Spinal cord (tissue), 10 donors: ENCODE measurements around the gene USP16. TPM values are rescaled to one million over a fixed set of nuclear protein-coding genes. Genes with fewer than 3 reads are reported as not detected.
"Not testable (repeated sequence)": the region's sequence is repeated elsewhere in the genome, so short reads cannot be mapped to it uniquely, and the experiment has no call there.

Experiments
- DNase-seq, 6 donors: peaks; one replicate each; pipeline versions ENCODE4 v3.0.0 to v3.0.0-alpha.2; 2013 to 2015; ENCODE audit warnings: low spot score in 6 of 6, low read depth in 4 of 6
- H3K27ac ChIP-seq: one replicate; pipeline ENCODE4 v1.5.1; 2013; ENCODE audit warnings: low read depth, low read length, control low read depth
- H3K27me3 ChIP-seq: one replicate; pipeline ENCODE4 v1.6.1; 2013; ENCODE audit warnings: low read length; ENCODE audit not compliant: control insufficient read depth, insufficient read depth
- H3K36me3 ChIP-seq: one replicate; pipeline ENCODE4 v1.6.1; 2013; ENCODE audit warnings: low read length; ENCODE audit not compliant: control insufficient read depth, insufficient read depth
- H3K4me1 ChIP-seq: one replicate; pipeline ENCODE4 v1.6.1; 2013; ENCODE audit warnings: low read length; ENCODE audit not compliant: control insufficient read depth, insufficient read depth
- H3K4me3 ChIP-seq: one replicate; pipeline ENCODE4 v1.5.1; 2013; ENCODE audit warnings: low read depth, low read length, control low read depth
- H3K9me3 ChIP-seq: one replicate; pipeline ENCODE4 v1.6.1; 2013; ENCODE audit warnings: low read length; ENCODE audit not compliant: control insufficient read depth, insufficient read depth
- whole genome bisulfite sequencing: methylation state at CpG from one replicate; pipeline ENCODE4 v1.1.5; 2013; ENCODE audit warnings: missing lambda C conversion rate; ENCODE audit not compliant: insufficient coverage; 5-methylcytosine and 5-hydroxymethylcytosine counted together
- polyA plus RNA-seq, 2 donors: library from polyadenylated mRNA; unstranded; fragments of 120-200 nt; gene quantifications; one replicate each; pipeline ENCODE4 v1.2.1, GENCODE V29; 2013; ENCODE audit not compliant: insufficient read length in 2 of 2
- total RNA-seq, 2 donors: library from RNA; depleted of rRNA in 1 of 2; stranded (reverse); fragments of 120-200 nt in 1 of 2; fragments of >200 nt in 1 of 2; gene quantifications; one replicate each; pipeline versions ENCODE4 v1.2.3 to v1.2.4, GENCODE V29; 2013 to 2014
- donor health status: healthy.

USP16 gene
- total and polyA plus RNA-seq, 4 donors, result 41.4 to 52.2 (median 49.0) TPM

DNA sequence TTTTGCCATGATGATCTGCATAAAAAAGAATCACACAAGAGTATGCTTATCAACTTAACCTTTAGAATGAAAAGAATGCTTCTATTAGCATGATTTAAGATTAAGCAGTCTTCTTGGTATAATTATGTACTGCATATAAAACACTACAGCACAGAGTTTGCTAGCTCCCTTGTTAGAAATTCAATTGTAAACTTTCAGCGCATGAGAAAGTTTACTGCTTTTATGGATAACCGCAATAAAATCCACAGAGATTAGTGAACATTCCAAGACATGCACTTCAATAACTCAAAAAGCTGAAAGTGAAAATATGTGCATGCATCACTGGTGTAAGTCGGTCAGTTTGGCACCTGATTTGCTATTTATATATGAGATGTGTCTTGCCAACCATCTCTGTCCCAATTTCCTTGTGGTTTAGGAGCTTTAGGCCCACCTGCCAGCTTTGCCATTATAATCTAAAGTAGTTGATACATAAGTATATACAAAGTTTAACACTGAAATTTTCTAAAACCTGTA is 32.1 kb downstream of the USP16 start:
- no peak overlapping the region for H3K4me3 ChIP-seq
- DNase-seq, result no peak
- H3K27ac ChIP-seq, result no peak overlapping the region
- H3K27me3 ChIP-seq, result no peaks in the 10 kb centered on the region
- peaks cover 33% of the 10 kb centered on the region for H3K36me3 ChIP-seq
- H3K9me3 ChIP-seq, result no peaks in the 10 kb centered on the region
- no CpG with 5 or more reads among the region's 3 CpGs for WGBS
- no peaks in the 10 kb centered on the region for H3K4me1 ChIP-seq

DNA sequence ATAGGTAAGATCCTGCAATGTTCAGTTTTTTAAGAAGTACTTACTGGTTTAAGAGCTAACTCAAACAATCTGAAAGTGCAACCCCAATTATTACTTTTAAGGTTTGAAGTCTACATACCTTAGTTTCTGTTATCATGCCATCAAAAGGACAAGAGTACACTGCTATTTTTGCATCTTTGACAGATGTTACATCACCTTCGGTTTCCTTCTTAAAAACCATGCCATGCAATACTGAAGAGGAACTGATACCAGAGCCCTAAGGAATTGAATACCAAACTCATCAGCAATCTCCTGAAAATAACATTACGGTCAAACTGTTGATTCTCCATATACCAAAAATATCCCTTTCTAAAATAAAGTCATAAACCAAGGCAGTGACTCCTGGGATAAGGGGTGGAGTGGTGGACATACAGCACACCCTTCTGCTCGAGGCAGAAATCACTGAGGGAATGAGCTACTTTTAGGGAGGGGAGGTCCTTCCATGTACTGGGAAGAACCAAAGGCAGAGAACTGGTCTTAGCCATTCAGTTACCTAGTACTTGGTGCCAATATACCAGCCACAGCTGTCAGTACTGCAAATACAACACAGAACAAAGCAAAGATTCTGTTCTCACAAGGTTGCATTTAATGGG is 40.5 kb downstream of the USP16 start:
- peaks cover 36% of the 10 kb centered on the region for H3K36me3 ChIP-seq
- H3K4me1 ChIP-seq, result no peaks in the 10 kb centered on the region
- no peak for DNase-seq
- no peaks in the 10 kb centered on the region for H3K27me3 ChIP-seq
- H3K4me3 ChIP-seq, result no peak overlapping the region
- 79% methylated on average over 2 of the region's 3 CpGs for WGBS
- H3K9me3 ChIP-seq, result no peaks in the 10 kb centered on the region
- H3K27ac ChIP-seq, result no peak overlapping the region

DNA sequence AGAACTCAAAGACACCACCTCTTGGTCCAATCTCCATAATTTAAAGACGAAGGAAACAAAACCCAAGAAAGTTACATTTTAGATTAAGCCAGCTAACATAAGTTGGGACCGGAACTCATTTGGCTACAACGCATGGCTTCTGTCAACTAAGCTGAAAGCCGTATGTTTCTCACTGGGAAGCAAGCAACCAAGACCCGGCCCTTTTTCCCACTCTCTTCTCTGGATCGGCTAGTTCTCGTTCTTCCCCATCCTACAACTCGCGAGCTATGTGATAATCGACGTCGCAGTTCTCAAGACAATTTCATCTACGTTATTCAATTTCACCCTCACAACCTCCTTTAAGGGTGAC is 48.4 kb downstream of the USP16 start:
- Histone ChIP-seq H3K27ac (peak overlapping the region; percentile 96), H3K27me3 (no peaks in the 10 kb centered on the region), H3K4me3 (peak overlapping the region; percentile 98), H3K4me1 (peaks cover 10% of the 10 kb centered on the region), H3K9me3 (no peaks in the 10 kb centered on the region), H3K36me3 (peaks cover 5% of the 10 kb centered on the region)
- no peak for DNase-seq
- WGBS, result 0% methylated on average over 13 of the region's 13 CpGs

DNA sequence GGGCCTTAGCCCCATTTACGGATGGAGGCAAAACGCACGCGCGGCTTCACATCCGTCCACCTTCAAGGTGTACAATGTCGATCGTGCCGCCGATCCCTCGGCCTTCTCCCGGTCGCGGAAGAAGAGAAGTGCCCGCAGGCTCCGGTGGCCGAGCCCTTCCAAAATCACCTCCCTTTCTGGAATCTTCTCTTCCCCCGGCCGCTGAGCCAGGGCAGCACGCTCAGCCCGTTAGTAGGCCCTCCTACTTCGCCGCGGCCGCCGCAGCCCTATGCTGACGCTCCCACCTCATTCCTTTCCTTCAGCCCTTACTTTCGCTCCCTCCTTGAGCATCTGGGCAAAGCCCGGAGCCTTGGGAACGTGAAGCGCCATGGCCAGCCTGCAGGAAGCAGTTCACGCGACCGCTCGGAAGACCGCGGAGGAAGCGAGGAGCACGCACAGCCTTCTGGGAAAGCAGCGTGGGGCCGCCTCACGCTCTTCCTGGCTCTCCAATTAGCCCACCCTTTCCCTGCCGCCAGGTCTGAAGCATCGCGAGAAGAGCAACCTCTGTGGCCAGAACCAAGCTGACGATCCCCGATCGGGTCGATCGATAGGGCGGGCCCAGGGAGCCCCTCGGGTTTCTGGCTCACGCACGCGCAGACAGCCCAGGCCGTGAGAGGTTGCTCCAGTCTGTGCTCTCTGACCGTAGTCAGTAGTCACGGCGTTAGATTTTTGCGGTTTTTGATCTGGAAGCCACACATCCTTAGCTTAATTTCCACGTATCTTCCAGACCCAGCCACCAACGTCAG is 48.9 kb downstream of the USP16 start, which contains the start of gene CCT8:
Gene CCT8 (minus strand): TSS at position 427 of the 785 bp plus-strand sequence. CDS start 58 bp downstream, at position 369.
- Histone ChIP-seq H3K4me3 (peak within 1 kb of the TSS; percentile 98), H3K36me3 (peaks cover 3% of the 10 kb centered on the region), H3K9me3 (no peaks in the 10 kb centered on the region), H3K27ac (peak within 1 kb of the TSS; percentile 96), H3K4me1 (peaks cover 10% of the 10 kb centered on the region), H3K27me3 (no peaks in the 10 kb centered on the region)
- DNase-seq, result peak; percentile 96 to 100 (median 100)
- 0% methylated on average over 62 of the region's 62 CpGs for WGBS

DNA sequence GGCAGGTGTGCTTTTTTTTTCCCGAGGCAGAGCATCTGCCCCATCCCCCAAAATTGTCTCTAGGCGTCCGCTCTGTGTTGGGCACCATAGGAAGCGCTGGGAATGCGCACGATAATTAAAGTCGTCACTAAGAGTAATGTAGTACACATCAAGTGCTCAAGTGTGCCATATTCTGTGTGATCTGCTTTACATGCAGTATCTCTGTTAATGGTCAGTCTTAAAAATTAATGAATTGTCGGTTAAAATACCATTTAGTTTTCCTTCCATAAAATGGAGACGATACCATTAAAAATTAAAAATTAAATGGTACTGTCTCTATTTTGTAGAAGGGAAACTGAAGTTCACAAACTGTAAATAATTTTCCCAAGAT is 49.5 kb downstream of the USP16 start:
- Histone ChIP-seq H3K4me3 (peak overlapping the region; percentile 98), H3K9me3 (no peaks in the 10 kb centered on the region), H3K27ac (peak overlapping the region; percentile 96), H3K27me3 (no peaks in the 10 kb centered on the region), H3K36me3 (no peaks in the 10 kb centered on the region), H3K4me1 (peaks cover 10% of the 10 kb centered on the region)
- WGBS, result 0% methylated on average over 7 of the region's 9 CpGs
- DNase-seq, result peak in 1 of 6 donors; percentile 35

DNA sequence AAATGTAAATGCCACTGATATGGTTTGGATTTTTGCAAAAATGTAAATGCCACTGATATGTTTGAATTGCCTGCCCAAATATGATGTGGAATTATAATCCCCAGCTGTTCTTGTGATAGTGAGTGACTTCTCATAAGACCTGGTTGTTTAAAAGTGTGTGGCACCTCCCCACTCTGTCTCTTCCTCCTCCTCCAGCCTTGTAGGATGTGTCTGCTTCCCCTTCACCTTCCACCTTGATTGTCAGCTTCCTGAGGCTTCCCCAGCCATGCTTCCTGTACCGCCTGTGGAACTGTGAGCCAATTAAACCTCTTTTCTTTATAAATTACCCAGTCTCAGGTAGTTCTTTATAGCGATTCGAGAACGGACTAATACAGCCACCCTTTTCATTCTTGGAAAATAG is 50.3 kb downstream of the USP16 start:
- no peaks in the 10 kb centered on the region for H3K27me3 ChIP-seq
- H3K4me1 ChIP-seq, result peaks cover 10% of the 10 kb centered on the region
- no peaks in the 10 kb centered on the region for H3K9me3 ChIP-seq
- no CpG with 5 or more reads among the region's 4 CpGs for WGBS
- DNase-seq, result no peak
- H3K4me3 ChIP-seq, result no peak overlapping the region
- no peak overlapping the region for H3K27ac ChIP-seq
- no peaks in the 10 kb centered on the region for H3K36me3 ChIP-seq

DNA sequence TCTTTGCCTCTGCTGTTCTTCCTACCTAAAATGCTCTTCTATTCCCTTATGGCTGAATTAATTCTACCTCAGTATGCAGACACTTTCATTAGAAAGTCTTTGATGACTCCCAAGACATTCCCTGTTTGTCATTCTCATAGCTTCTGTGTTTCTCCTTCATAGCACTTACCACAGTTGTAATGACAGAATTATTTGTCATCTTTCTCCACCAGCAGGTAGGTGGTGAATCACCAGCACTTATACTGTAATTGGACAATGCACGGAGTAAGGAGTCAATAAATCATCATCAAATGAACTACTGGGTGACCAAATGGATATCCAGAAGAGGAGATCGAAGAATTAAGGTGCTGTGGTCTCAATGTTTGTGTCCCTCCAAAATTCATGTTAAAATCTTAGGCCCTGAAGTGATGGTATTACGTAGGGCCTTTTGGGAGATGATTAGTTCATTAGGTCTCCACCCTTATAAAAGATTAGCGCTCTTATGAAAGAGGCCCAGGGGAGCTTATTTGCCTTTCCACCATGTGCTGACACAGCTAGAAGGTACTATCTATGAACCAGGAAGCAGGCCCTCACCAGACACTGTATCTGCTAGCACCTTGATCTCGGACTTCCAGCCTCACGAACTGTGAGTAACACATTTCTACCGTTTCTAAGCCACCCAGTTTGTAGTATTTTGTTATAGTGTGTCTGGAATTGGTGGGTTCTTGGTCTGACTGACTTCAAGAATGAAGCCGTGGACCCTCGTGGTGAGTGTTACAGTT is 51.4 kb downstream of the USP16 start:
- DNase-seq, result no peak
- peak overlapping the region; percentile 50 for H3K27ac ChIP-seq

DNA sequence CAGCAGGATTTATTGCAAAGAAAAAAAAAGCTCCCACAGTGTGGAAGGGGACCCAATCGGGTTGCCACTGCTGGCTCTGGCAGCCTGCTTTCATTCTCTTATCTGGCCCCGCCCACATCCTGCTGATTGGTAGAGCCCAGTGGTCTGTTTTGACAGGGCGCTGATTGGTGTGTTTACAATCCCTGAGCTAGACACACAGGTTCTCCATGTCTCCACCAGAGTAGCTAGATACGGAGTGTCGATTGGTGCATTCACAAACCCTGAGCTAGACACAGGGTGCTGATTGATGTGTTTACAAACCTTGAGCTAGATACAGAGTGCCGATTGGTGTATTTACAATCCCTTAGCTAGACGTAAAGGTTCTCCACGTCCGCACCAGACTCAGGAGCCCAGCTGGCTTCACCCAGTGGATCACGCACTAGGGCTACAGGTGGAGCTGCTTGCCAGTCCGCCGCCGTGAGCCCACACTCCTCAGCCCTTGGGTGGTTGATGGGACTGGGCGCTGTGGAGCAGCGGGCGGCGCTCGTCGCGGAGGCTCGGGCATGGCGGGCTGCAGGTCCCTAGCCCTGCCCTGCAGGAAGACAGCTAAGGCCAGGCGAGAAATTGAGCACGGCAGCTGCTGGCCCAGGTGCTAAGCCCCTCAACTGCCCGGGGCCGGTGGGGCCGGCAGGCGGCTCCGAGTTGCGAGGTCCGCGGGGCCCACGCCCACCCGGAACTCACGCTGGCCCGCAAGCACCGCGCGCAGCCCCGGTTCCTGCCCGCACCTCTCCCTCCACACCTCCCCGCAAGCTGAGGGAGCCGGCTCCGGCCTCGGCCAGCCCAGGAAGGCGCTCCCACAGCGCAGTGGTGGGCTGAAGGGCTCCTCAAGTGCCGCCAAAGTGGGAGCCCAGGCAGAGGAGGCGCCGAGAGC is 52.5 kb downstream of the USP16 start:
- peak overlapping the region; percentile 78 for H3K27ac ChIP-seq
- DNase-seq, result peak in 2 of 6 donors; percentile 29 to 76
- WGBS, result 41% methylated on average over 47 of the region's 50 CpGs

More for the DNA sequence above, 51.4 kb downstream of the USP16 start:
- Histone ChIP-seq H3K27me3 (no peaks in the 10 kb centered on the region), H3K4me1 (peaks cover 10% of the 10 kb centered on the region), H3K4me3 (no peak overlapping the region), H3K9me3 (no peaks in the 10 kb centered on the region), H3K36me3 (no peaks in the 10 kb centered on the region)
- WGBS, result 92% methylated on average over 5 of the region's 9 CpGs

DNA sequence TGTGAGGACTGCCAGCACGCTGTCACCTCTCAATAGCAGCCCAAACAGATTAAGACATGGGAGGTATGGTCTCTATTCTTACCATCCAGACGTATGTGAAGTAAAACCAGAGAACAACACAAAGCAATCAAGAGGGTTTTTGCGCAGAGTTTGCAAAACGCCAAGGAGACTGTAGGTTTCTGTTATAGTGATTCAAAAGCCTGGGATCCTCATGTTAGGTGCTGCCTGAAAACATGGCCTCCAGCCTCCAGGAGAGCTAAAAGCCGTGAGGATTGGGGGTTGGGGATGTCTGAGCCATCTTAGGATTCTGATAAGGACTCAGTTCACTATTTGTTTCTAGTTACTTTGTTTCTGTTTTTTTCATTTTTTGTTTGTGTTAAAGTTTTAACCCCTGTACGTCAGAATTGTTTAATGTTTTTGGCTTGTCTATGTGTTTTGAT is 53.2 kb downstream of the USP16 start:
- Histone ChIP-seq H3K27me3 (no peaks in the 10 kb centered on the region), H3K36me3 (no peaks in the 10 kb centered on the region), H3K27ac (peak overlapping the region; percentile 74), H3K4me3 (peak overlapping the region; percentile 39), H3K9me3 (no peaks in the 10 kb centered on the region), H3K4me1 (peaks cover 4% of the 10 kb centered on the region)
- WGBS, result 57% methylated on average over 4 of the region's 6 CpGs
- peak in 2 of 6 donors; percentile 53 to 84 for DNase-seq

More for the DNA sequence above, 52.5 kb downstream of the USP16 start:
- H3K27me3 ChIP-seq, H3K9me3 ChIP-seq, H3K4me1 ChIP-seq, H3K36me3 ChIP-seq: not testable (repeated sequence)
- peak overlapping the region; percentile 39 for H3K4me3 ChIP-seq
